Upper lobe of left lung (tissue), 6 donors: ENCODE data around the gene CBFA2T3. TPM values are rescaled to one million over a fixed set of nuclear protein-coding genes. Genes with fewer than 3 reads are reported as not detected.
"Not testable (repeated sequence)": the region's sequence is repeated elsewhere in the genome, so short reads cannot be mapped to it uniquely, and the experiment has no call there.

Experiments used
- ATAC-seq, 2 donors: fragments of 200-7000 bp; cut with Tn5 transposase; one replicate each; pipeline ENCODE4 v1.9.1; 2022; ENCODE audit warnings: mild to moderate bottlenecking in 2 of 2, moderate library complexity in 2 of 2; ENCODE audit not compliant: low FRiP score in 2 of 2
- DNase-seq, 2 donors: peaks; one replicate each; pipeline ENCODE4 v3.0.0-alpha.2; 2019 to 2020
- H3K27ac ChIP-seq, 4 donors: fragments of 200-600 bp; sonication (generic); one replicate each; pipeline ENCODE4 v1.5.1; 2016 to 2019
- H3K27me3 ChIP-seq, 4 donors: fragments of 200-600 bp; sonication (generic); one replicate each; pipeline ENCODE4 v1.5.1; 2017 to 2019
- H3K36me3 ChIP-seq, 4 donors: fragments of 200-600 bp; sonication (generic); one replicate each; pipeline ENCODE4 v1.5.1; 2016 to 2019
- H3K4me1 ChIP-seq, 4 donors: fragments of 200-600 bp; sonication (generic); one replicate each; pipeline ENCODE4 v1.5.1; 2018 to 2019
- H3K4me3 ChIP-seq, 4 donors: fragments of 200-600 bp; sonication (generic); one replicate each; pipeline ENCODE4 v1.5.1; 2017 to 2019; ENCODE audit warnings: mild to moderate bottlenecking in 2 of 4, moderate library complexity in 1 of 4
- H3K9me3 ChIP-seq, 4 donors: fragments of 200-600 bp; sonication (generic); one replicate each; pipeline ENCODE4 v1.5.1; 2018 to 2019
- CTCF ChIP-seq, 6 experiments: fragments of 450-650 bp in 4 of 6; fragments of 200-600 bp in 2 of 6; sonication (generic) in 2 of 6; IDR thresholded peaks; one replicate each; pipeline ENCODE4 v1.5.1; 2016 to 2019; ENCODE audit warnings: antibody characterized with exemption in 6 of 6
- EP300 ChIP-seq, 4 donors: sonication (generic); formaldehyde crosslinking; IDR thresholded peaks; one replicate each; pipeline ENCODE4 v1.5.1; 2017; ENCODE audit warnings: antibody characterized with exemption in 4 of 4, control low read depth in 2 of 4
- POLR2A ChIP-seq, 4 donors: fragments of 450-650 bp; IDR thresholded peaks; one replicate each; pipeline ENCODE4 v1.5.1; 2016 to 2017; ENCODE audit warnings: antibody characterized with exemption in 4 of 4, mild to moderate bottlenecking in 2 of 4
- POLR2AphosphoS5 ChIP-seq, 2 donors: sonication (generic); formaldehyde crosslinking; IDR thresholded peaks; one replicate each; pipeline ENCODE4 v1.5.1; 2017; ENCODE audit warnings: antibody characterized with exemption in 2 of 2
- WGBS, 2 donors: methylation state at CpG; one replicate each; pipeline ENCODE4 v1.1.5; 2017 to 2018; 5-methylcytosine and 5-hydroxymethylcytosine counted together
- total RNA-seq, 6 donors: library from RNA; depleted of rRNA in 4 of 6; stranded (reverse); fragments of >200 nt in 4 of 6; gene quantifications; one replicate each; pipeline versions ENCODE4 v1.1.0 to v1.2.1, GENCODE V29; 2016 to 2021
- donor health status: DM: no; HTN: no; CAD: no; lungs with moderate emphysema.
- donor health status: DM: no; HTN: yes; CAD: no; lungs with severe emphysema.

The CBFA2T3 gene
- total RNA-seq, 6 donors from 2014 or later: 2.7 to 33.5 (median 15.2) TPM

GRCh38 chr16:88922114-88922825, 54.7 kb downstream of the CBFA2T3 start:
- H3K27ac ChIP-seq: peak overlapping the region; percentile 67 to 87 (median 80)
- ATAC-seq (peak; percentile 19 to 62), DNase-seq (peak; percentile 70 to 87)
- H3K27me3 ChIP-seq: no peaks in the 10 kb centered on the region
- WGBS, 2 donors: 12 to 47% methylated on average over 10 to 17 of the region's 26 CpGs
- TF ChIP-seq POLR2AphosphoS5 (IDR thresholded peaks at IDR 0.05) (peak; percentile 54 to 74), EP300 (IDR thresholded peaks at IDR 0.05) (peak in 2 of 4 donors; percentile 25 to 52), POLR2A (IDR thresholded peaks at IDR 0.05) (no peak), CTCF (IDR thresholded peaks at IDR 0.05) (peak in 1 of 6 experiments; percentile 34)
- peaks cover 31 to 58% (median 49%) of the 10 kb centered on the region in 4 donors for H3K4me1 ChIP-seq
- no peaks in the 10 kb centered on the region for H3K9me3 ChIP-seq
- H3K36me3 ChIP-seq: no peaks in the 10 kb centered on the region
- H3K4me3 ChIP-seq: peak overlapping the region in 3 of 4 donors; percentile 9 to 32 (median 15)

- H3K9me3 ChIP-seq: no peaks in the 10 kb centered on the region
- peaks cover 31 to 58% (median 49%) of the 10 kb centered on the region in 4 donors for H3K4me1 ChIP-seq
- H3K4me3 ChIP-seq: peak overlapping the region in 2 of 4 donors; percentile 9 to 32
- ATAC-seq (no peak), DNase-seq (peak in 1 of 2 donors; percentile 41)
- TF ChIP-seq POLR2A (IDR thresholded peaks at IDR 0.05): no peak
- no peak for TF ChIP-seq POLR2AphosphoS5 (IDR thresholded peaks at IDR 0.05)
- no peak for TF ChIP-seq CTCF (IDR thresholded peaks at IDR 0.05)
- TF ChIP-seq EP300 (IDR thresholded peaks at IDR 0.05): no peak
- H3K27me3 ChIP-seq: no peaks in the 10 kb centered on the region
- H3K36me3 ChIP-seq: no peaks in the 10 kb centered on the region
- peak overlapping the region; percentile 67 to 87 (median 80) for H3K27ac ChIP-seq
- 54% methylated on average over 13 to 19 of the region's 19 CpGs for WGBS, 2 donors
These were observed 55.4 kb downstream of the CBFA2T3 start for GRCh38 chr16:88921591-88921990.

- TF ChIP-seq CTCF (IDR thresholded peaks at IDR 0.05) (no peak), POLR2A (IDR thresholded peaks at IDR 0.05) (no peak), POLR2AphosphoS5 (IDR thresholded peaks at IDR 0.05) (peak; percentile 24 to 68), EP300 (IDR thresholded peaks at IDR 0.05) (peak in 2 of 4 donors; percentile 64 to 84)
- 22 to 31% methylated on average over 10 to 28 of the region's 28 CpGs for WGBS, 2 donors
- Histone ChIP-seq H3K4me1 (peaks cover 31 to 58% (median 49%) of the 10 kb centered on the region in 4 donors), H3K27ac (peak overlapping the region; percentile 67 to 87 (median 80)), H3K4me3 (peak overlapping the region in 2 of 4 donors; percentile 9 to 32), H3K27me3 (no peaks in the 10 kb centered on the region), H3K36me3 (no peaks in the 10 kb centered on the region), H3K9me3 (no peaks in the 10 kb centered on the region)
- peak; percentile 57 to 89 for DNase-seq
- peak; percentile 58 to 67 for ATAC-seq
These were observed 56.1 kb downstream of the CBFA2T3 start for GRCh38 chr16:88920618-88921590.

GRCh38 chr16:88919936-88920335, 57.1 kb downstream of the CBFA2T3 start:
- peak overlapping the region in 2 of 4 donors; percentile 86 to 87 for H3K27ac ChIP-seq

GRCh38 chr16:88918896-88919295, 58.1 kb downstream of the CBFA2T3 start:
- H3K36me3 ChIP-seq, H3K27me3 ChIP-seq, H3K27ac ChIP-seq, H3K4me3 ChIP-seq, ATAC-seq, DNase-seq, H3K9me3 ChIP-seq: not testable (repeated sequence)
- 83 to 92% methylated on average over 8 of the region's 8 CpGs for WGBS, 2 donors
- H3K4me1 ChIP-seq: peaks cover 24 to 49% (median 36%) of the 10 kb centered on the region in 4 donors

More at GRCh38 chr16:88919936-88920335, 57.1 kb downstream of the CBFA2T3 start:
- Histone ChIP-seq H3K9me3 (no peaks in the 10 kb centered on the region), H3K36me3 (no peaks in the 10 kb centered on the region), H3K4me3 (no peak overlapping the region), H3K27me3 (no peaks in the 10 kb centered on the region), H3K4me1 (peaks cover 26 to 50% (median 43%) of the 10 kb centered on the region in 4 donors)
- DNase-seq (peak in 1 of 2 donors; percentile 50), ATAC-seq (no peak)
- TF ChIP-seq CTCF (IDR thresholded peaks at IDR 0.05) (no peak), EP300 (IDR thresholded peaks at IDR 0.05) (no peak), POLR2A (IDR thresholded peaks at IDR 0.05) (no peak), POLR2AphosphoS5 (IDR thresholded peaks at IDR 0.05) (no peak)
- WGBS, 2 donors: 84 to 91% methylated on average over 12 of the region's 12 CpGs
